Stimulated activated naive CD8-positive, alpha-beta T cell treated with anti-CD3 and anti-CD28 coated beads, Interleukin-15, amount 100 ng/mL, for 72 hours (primary cell): Measurements from ENCODE around the gene CCL17.
"Not testable (repeated sequence)": the region's sequence is repeated elsewhere in the genome, so short reads cannot be mapped to it uniquely, and the experiment has no call there.

Experiments used
- ATAC-seq: fragments of 150-1000 bp; cut with Tn5 transposase; 2 replicates; pipeline ENCODE4 v1.10.0; 2021; ENCODE audit warnings: mild to moderate bottlenecking, moderate library complexity
- DNase-seq, 2 donors: peaks; one replicate each; pipeline ENCODE4 v3.0.0; 2021 to 2022
- H3K27ac Mint-ChIP-seq, 2 donors: one replicate each; pipeline ENCODE4 v1.8.0; 2022; ENCODE audit warnings: mild to moderate bottlenecking in 2 of 2, mixed read lengths in 2 of 2, moderate library complexity in 2 of 2
- H3K27me3 Mint-ChIP-seq: one replicate; pipeline ENCODE4 v1.8.0; 2022; ENCODE audit warnings: mixed read lengths
- H3K4me1 Mint-ChIP-seq: one replicate; pipeline ENCODE4 v1.8.0; 2022; ENCODE audit warnings: mild to moderate bottlenecking, mixed read lengths
- H3K4me3 Mint-ChIP-seq, 2 donors: one replicate each; pipeline ENCODE4 v1.8.0; 2022; ENCODE audit warnings: mild to moderate bottlenecking in 2 of 2, mixed read lengths in 2 of 2, moderate library complexity in 1 of 2
- H3K9me3 Mint-ChIP-seq, 2 donors: one replicate each; pipeline ENCODE4 v1.8.0; 2022; ENCODE audit warnings: mixed read lengths in 2 of 2

The CCL17 gene

DNA sequence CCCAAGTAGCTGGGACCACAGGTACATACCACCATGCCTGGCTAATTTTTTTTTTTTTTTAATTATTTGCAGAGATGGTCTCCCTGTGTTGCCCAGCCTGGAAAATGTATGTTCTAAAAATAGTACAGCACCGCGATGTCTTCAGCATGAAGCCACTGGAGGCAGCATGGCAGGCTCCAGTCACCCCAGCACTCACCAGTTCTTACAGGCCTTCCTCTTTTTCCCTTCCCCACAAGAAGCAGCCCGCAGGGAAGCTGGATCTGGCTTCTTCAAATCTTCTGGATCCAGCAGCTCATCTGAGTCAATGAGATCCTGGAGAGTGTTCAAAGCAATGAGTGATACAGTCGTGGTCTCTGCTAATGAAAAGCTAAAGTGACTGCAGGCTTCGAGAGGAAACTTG is 26.4 kb downstream of the CCL17 start:
- ATAC-seq = no peak
- H3K4me1 Mint-ChIP-seq = peaks cover 33% of the 10 kb centered on the region
- DNase-seq = no peak
- H3K27me3 Mint-ChIP-seq = no peaks in the 10 kb centered on the region
- H3K4me3 Mint-ChIP-seq = no peak overlapping the region
- peak overlapping the region in 1 of 2 donors; percentile 80 for H3K27ac Mint-ChIP-seq
- H3K9me3 Mint-ChIP-seq = no peaks in the 10 kb centered on the region

DNA sequence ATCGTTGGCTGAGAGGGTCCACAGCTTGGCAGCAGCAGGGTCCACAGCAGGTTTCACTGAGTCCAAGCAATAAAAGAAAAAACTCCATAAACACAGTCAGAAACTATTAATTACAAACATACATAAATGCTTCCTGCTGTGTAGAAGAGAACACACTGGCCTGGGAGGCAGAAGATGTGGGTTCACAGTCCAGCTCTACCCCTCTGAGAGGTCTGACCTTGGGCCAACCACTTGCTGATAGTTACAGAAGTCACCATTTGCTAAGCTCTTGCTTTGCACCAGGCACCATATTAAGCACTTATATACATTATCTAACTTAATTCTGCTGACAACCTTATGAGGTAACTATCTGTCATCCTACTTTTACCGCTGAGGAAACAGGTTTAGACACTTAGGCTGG is 27.9 kb downstream of the CCL17 start:
- Mint-ChIP-seq H3K4me1 (peaks cover 33% of the 10 kb centered on the region), H3K27me3 (no peaks in the 10 kb centered on the region), H3K4me3 (no peak overlapping the region), H3K27ac (no peak overlapping the region), H3K9me3 (no peaks in the 10 kb centered on the region)
- DNase-seq = no peak
- ATAC-seq = no peak

DNA sequence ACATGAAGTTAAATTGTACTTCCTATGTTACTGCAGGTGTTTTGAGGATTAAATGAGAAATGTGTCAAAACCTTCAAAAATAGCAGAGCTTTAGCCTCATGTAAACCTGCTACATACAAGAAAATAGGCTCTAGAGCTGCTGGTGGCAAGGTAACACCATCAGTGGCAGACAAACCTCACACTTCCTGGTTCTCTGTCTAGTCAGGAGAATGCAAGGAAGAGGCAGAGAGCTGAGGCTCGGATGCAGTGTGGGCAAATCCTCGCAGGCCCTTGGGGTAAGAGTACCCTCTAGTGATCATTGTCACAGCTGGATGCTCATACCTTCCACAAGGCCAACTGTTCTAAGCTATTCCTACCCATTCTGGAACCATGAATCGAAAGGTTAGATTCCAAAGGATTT is 28.4 kb downstream of the CCL17 start:
- Mint-ChIP-seq H3K4me1 (peaks cover 33% of the 10 kb centered on the region), H3K27me3 (no peaks in the 10 kb centered on the region), H3K27ac (peak overlapping the region in 1 of 2 donors; percentile 62), H3K9me3 (no peaks in the 10 kb centered on the region), H3K4me3 (no peak overlapping the region)
- no peak for ATAC-seq
- DNase-seq = no peak

DNA sequence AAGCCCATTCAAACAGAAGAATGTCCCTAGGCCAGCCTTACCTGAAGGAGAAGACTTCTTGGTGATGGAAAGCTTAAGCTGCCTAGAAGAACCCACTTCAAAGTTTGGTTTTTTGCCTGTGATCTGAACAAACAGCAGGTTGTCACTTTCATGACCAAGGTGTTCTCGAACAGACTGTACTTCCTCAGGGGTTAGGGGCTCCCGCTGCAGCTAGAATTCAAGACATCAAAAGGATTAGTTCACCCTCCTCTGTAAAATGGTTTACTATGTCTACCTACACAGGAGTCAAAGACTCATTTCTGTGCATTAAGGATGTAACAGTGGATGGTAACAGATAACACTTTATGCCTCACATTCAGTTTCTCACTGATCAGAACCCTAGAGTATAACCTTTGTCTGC is 29.4 kb downstream of the CCL17 start:
- peak overlapping the region in 1 of 2 donors; percentile 15 for H3K27ac Mint-ChIP-seq
- H3K4me1 Mint-ChIP-seq = peaks cover 37% of the 10 kb centered on the region
- ATAC-seq = no peak

DNA sequence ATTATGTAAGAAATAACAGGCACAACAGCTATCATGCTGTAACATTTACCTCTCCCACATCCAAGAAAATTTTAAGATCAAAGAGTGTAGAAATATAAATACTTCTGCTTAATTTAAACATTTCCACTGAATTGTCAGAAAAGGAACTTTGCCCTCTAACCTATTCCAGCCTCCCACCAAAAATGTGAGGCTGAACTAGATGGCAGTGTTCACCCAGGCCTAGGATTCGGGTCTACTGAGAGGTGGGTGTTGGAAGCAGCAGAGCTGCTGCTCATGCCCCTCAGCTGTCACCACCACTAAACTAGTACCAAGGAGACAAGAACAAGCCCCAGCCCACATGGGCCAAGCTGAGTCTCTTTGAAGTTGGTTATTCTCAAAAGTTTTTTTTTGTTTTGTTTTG is 31.3 kb downstream of the CCL17 start:
- H3K27ac Mint-ChIP-seq = peak overlapping the region in 1 of 2 donors; percentile 83

More for the DNA sequence above, 29.4 kb downstream of the CCL17 start:
- Mint-ChIP-seq H3K27me3 (no peaks in the 10 kb centered on the region), H3K9me3 (no peaks in the 10 kb centered on the region), H3K4me3 (no peak overlapping the region)
- DNase-seq = no peak

DNA sequence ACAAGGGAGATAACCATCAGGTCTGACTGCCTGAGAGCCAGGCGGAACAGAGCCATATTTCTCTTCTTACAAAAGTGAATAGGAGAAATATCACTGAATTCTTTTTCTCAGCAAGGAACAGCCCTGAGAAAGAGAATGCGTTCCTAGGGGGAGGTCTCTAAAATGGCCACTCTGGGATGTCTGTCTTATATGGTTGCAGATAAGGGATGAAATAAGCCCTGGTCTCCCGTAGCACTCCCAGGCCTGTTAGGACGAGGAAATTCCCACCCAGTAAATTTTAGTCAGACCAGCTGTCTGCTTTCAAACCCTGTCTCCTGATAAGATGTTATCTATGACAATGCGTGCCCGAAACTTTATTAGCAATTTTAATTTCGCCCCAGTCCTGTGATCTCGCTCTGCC is 35.4 kb downstream of the CCL17 start:
- Mint-ChIP-seq H3K4me1 (peaks cover 24% of the 10 kb centered on the region), H3K27ac (peak overlapping the region in 1 of 2 donors; percentile 78), H3K9me3 (peaks cover 0 to 14% of the 10 kb centered on the region in 2 donors)
- not testable (repeated sequence) for H3K4me3 Mint-ChIP-seq, ATAC-seq, DNase-seq, H3K27me3 Mint-ChIP-seq

More for the DNA sequence above, 31.3 kb downstream of the CCL17 start:
- DNase-seq (no peak), ATAC-seq (no peak)
- H3K9me3 Mint-ChIP-seq = peaks cover 0 to 11% of the 10 kb centered on the region in 2 donors
- H3K4me3 Mint-ChIP-seq = no peak overlapping the region
- peaks cover 46% of the 10 kb centered on the region for H3K4me1 Mint-ChIP-seq
- no peaks in the 10 kb centered on the region for H3K27me3 Mint-ChIP-seq

DNA sequence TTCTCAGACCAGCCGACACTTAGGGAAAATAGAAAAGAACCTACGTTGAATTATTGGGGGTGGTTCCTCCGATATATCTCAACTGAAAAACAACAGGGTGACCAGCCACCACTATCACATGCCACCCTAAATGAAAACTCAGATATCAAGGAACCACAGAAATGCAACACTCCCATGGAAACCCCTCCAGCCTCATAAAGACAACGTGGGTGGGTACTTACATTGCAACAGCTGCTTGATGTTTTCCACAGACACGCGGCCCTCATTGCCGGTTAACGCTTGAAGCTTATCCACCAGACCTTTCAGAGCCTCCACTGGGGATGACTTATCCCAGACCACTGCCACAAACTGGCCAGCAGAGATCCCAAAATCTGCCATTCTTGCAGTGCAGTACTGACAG is 36.0 kb downstream of the CCL17 start:
- peaks cover 0 to 14% of the 10 kb centered on the region in 2 donors for H3K9me3 Mint-ChIP-seq
- peak overlapping the region in 1 of 2 donors; percentile 78 for H3K27ac Mint-ChIP-seq
- H3K4me3 Mint-ChIP-seq, H3K27me3 Mint-ChIP-seq, DNase-seq, ATAC-seq: not testable (repeated sequence)
- H3K4me1 Mint-ChIP-seq = peaks cover 26% of the 10 kb centered on the region

DNA sequence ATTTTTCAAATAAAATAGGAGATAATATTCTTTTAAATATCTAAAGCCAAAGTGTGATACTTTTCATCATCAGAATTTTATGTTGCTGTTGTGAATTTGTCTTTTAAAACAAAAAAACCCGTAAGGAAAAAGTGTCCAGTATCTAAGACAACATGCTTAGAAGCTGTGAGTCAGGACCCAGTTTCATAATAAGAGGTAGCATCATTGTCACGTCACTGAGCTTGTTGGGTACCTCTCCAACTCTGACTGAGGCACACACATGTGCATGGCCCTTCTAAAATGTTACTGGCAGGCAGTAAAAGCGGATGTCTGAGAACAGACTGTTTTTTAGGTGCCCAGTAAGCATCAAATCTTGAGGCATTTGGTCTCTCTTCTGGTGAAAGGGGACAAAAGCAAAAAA is 40.1 kb downstream of the CCL17 start:
- Mint-ChIP-seq H3K27ac (no peak overlapping the region), H3K27me3 (no peaks in the 10 kb centered on the region), H3K4me1 (peaks cover 47% of the 10 kb centered on the region), H3K9me3 (peaks cover 0 to 14% of the 10 kb centered on the region in 2 donors), H3K4me3 (no peak overlapping the region)
- ATAC-seq (no peak), DNase-seq (no peak)

DNA sequence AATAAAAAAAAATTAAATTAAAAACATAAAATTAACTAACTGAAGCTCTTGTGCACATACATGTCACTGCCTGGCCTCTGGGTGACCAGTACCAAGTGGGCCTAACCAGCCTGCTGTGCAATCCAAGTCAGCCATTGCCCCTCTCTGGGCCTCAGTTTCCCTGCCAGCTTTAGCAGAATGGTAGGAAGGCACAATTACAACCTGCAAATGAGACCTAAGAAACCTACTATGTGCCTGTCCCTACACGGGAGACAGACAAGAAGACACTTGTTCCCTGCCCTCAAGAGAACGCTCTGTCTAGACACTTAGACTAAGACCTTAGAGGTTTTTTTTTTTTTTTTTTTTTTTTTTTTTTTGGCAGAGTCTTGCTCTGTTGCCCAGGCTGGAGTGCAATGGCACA is 40.9 kb downstream of the CCL17 start:
- Mint-ChIP-seq H3K27ac (no peak overlapping the region), H3K4me1 (peaks cover 45% of the 10 kb centered on the region), H3K27me3 (no peaks in the 10 kb centered on the region), H3K9me3 (peaks cover 0 to 6% of the 10 kb centered on the region in 2 donors), H3K4me3 (peak overlapping the region; percentile 32 to 95)
- ATAC-seq (no peak), DNase-seq (no peak)

DNA sequence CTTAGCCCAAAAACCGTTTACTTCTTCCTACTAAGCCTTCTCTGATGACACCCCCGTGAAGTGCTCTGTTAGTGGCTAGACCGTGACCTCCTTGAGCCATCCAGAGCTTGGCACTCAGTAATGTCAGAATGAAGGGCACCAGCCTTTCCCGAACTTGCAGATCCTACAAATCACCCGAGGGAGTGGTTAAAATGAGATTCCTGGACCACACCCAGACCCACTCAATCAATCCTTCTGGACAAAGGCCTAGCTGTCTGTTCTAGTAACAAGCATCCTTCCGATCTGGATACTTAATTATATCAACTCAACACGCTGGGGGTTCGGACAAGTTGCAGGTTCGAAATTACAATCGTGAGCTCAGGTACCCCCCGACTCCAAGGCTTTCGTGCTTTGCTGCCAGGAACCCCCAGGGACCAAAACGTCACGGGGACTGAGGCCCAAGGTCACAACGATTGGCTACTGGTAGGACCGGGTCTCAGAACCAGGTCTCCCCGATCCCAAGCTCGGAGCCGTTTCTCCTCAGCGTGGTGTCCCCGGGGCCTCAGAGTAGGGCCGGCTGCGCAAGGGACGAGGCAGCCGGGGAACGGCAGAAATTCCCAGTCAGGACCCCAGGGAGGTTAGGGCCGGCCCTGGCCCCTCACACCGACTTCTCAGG is 42.1 kb downstream of the CCL17 start:
- H3K9me3 Mint-ChIP-seq = no peaks in the 10 kb centered on the region
- H3K4me3 Mint-ChIP-seq = peak overlapping the region; percentile 90 to 95
- DNase-seq (peak; percentile 27 to 30), ATAC-seq (peak; percentile 57)
- no peaks in the 10 kb centered on the region for H3K27me3 Mint-ChIP-seq
- H3K4me1 Mint-ChIP-seq = peaks cover 41% of the 10 kb centered on the region
- peak overlapping the region; percentile 96 to 98 for H3K27ac Mint-ChIP-seq

DNA sequence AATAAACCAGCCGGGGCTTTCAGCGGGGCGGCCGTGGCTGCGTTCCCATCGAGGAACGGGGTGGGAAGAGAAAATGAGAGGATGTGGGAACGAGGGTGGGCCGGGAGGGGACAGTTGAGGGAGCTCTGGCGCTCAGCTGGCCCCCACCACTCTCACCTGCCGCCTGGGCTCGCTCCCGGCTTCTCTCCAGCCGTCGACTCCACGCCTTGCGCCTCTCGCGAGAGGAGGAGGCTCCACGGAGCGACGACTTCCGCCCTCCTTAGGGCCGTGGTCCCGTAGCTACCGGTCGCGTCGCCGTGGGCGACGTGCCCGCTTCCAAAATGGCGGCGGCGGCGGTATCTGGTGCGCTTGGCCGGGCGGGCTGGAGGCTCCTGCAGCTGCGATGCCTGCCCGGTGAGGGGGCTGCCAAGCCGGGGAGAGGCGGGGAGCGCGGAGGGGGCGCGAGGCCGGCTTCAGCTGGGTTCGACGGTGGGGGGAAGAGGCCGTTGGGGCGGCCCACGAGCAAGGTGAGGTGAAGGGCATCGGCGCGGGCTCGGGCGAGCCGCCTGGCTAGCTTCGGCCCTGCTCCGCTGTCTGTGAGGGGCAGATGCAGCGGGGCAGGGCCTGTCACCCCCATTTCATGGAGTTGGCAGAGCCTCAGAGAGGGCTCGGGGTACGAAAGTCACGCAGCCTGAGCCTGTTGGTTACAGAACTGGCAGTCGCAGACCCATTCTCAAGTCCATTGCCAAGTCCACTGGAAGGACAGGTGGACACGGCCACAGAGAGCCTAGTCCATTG is 42.8 kb downstream of the CCL17 start, which contains the start of the genes CIAPIN1 and COQ9:
Gene CIAPIN1, minus strand, starts transcription at position 200 of the 777 bp plus-strand sequence. CDS start 6,457 bp downstream, outside the sequence.
Gene COQ9, plus strand, starts transcription at position 294 of the 777 bp plus-strand sequence. Its CDS starts 27 bp downstream, at position 321.
- ATAC-seq (peak; percentile 100), DNase-seq (peak; percentile 88 to 93)
- H3K27ac Mint-ChIP-seq = peak within 1 kb of the TSS; percentile 96 to 98
- no peaks in the 10 kb centered on the region for H3K27me3 Mint-ChIP-seq
- H3K9me3 Mint-ChIP-seq = no peaks in the 10 kb centered on the region
- peaks cover 41% of the 10 kb centered on the region for H3K4me1 Mint-ChIP-seq
- H3K4me3 Mint-ChIP-seq = peak within 1 kb of the TSS; percentile 90 to 95

DNA sequence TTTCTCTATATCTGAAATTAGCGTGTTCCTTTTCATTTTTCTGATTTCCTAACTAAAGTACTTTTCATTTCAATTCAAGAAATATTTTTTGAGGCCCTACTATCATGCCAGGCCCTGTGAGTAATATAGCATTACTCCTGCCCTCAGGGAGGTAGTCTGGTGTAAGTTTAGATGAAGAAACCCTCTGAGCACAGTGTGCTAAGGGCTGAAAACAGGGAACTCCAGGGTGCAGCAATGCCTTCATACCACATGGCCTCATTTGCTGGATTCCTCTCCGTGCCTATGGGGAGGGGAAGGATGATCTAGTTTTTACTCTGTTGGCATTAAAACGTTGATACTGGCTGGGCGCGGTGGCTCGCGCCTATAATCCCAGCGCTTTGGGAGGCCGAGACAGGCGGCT is 47.5 kb downstream of the CCL17 start:
- Mint-ChIP-seq H3K27me3 (no peaks in the 10 kb centered on the region), H3K4me1 (peaks cover 21% of the 10 kb centered on the region), H3K9me3 (no peaks in the 10 kb centered on the region), H3K4me3 (no peak overlapping the region), H3K27ac (no peak overlapping the region)
- ATAC-seq (no peak), DNase-seq (no peak)

DNA sequence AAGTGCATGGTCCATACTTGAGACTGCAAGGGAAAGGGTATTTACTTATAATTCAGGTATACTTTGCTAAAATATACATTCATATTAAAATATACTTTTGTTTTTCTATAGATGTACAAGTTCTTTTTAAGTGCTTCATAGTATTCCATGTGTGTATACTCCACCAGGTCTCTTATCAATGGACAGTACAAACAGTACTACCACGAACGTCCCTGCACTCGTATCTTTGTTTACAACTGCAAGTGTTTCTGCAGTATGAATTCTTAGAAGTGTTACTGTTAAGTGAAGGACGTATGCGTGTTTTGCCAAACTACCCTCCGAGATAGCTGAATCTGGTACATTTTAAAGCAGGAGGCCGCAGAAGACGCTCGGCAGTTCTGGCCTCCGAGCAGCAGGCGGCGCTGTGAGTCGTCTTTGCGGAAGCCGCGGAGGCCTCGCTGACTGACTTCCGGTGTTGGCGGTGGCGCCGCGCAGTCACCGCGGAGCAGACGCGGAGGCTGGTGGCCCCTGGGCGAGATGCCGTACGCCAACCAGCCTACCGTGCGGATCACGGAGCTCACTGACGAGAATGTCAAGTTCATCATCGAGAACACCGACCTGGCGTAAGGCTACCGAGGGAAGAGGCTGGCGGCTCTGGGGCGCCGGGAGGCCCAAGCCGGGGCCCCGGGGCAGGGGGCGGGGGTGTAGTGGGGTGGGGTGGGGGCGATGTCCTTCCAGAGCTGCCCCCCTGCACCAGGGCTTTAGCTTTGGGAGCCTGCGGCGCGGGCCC is 57.8 kb downstream of the CCL17 start, which contains the start of gene POLR2C:
Gene POLR2C, plus strand, starts transcription at position 471 of the 769 bp plus-strand sequence. Its CDS starts 46 bp downstream, at position 517.
- peak; percentile 93 for DNase-seq
- ATAC-seq = peak; percentile 97

DNA sequence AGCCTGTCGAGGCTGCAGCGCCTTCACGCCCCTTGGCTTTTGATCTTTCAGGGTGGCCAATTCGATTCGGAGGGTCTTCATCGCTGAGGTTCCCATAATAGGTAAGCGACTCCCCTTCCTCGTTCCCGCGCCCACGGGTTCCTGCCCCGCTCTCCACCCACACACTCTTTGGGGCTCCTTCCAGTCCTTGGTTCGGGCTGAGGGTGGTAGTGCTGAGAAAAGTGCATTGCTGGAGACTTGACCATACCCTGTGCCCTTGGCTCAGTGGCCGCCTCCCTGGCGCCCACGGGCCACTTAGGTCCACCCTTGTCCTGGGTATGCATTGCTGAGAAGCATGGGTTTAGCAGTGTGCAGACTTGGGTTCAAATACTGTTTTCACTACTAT is 58.4 kb downstream of the CCL17 start:
- DNase-seq = no peak

More for the DNA sequence above, 57.8 kb downstream of the CCL17 start, which contains the start of gene POLR2C:
- peak within 1 kb of the TSS; percentile 99 to 100 for H3K4me3 Mint-ChIP-seq
- H3K4me1 Mint-ChIP-seq = peaks cover 33% of the 10 kb centered on the region
- peak within 1 kb of the TSS; percentile 100 for H3K27ac Mint-ChIP-seq
- no peaks in the 10 kb centered on the region for H3K9me3 Mint-ChIP-seq
- H3K27me3 Mint-ChIP-seq = no peaks in the 10 kb centered on the region

DNA sequence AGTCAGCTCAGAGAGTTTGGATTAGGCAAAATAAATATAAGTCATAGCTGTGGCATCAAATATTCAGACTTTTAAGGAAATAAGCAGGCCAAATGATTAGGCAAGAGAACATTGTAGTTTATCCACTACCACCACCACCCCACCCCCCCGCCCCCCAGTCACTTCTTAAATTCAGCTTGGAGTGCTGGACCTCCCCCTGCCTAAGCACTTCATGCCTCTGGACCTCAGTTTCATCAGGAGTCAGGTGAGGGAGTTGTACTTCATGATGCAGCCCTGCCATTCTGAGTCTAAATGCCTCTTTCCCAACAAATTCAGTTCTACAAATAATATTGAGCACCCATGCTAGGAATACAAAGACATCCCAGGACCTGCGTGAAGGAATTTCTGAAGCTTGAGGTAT is 60.0 kb downstream of the CCL17 start:
- Mint-ChIP-seq H3K4me1 (peaks cover 33% of the 10 kb centered on the region), H3K27ac (peak overlapping the region in 1 of 2 donors; percentile 41), H3K9me3 (no peaks in the 10 kb centered on the region), H3K27me3 (no peaks in the 10 kb centered on the region), H3K4me3 (no peak overlapping the region)
- DNase-seq (no peak), ATAC-seq (no peak)

More for the DNA sequence above, 58.4 kb downstream of the CCL17 start:
- no peaks in the 10 kb centered on the region for H3K27me3 Mint-ChIP-seq
- ATAC-seq = peak; percentile 57
- H3K27ac Mint-ChIP-seq = peak overlapping the region; percentile 93 to 100
- H3K4me3 Mint-ChIP-seq = peak overlapping the region; percentile 99 to 100
- H3K4me1 Mint-ChIP-seq = peaks cover 33% of the 10 kb centered on the region
- no peaks in the 10 kb centered on the region for H3K9me3 Mint-ChIP-seq
